ENCODE measurements around the gene COQ7.

COQ7 gene

DNA sequence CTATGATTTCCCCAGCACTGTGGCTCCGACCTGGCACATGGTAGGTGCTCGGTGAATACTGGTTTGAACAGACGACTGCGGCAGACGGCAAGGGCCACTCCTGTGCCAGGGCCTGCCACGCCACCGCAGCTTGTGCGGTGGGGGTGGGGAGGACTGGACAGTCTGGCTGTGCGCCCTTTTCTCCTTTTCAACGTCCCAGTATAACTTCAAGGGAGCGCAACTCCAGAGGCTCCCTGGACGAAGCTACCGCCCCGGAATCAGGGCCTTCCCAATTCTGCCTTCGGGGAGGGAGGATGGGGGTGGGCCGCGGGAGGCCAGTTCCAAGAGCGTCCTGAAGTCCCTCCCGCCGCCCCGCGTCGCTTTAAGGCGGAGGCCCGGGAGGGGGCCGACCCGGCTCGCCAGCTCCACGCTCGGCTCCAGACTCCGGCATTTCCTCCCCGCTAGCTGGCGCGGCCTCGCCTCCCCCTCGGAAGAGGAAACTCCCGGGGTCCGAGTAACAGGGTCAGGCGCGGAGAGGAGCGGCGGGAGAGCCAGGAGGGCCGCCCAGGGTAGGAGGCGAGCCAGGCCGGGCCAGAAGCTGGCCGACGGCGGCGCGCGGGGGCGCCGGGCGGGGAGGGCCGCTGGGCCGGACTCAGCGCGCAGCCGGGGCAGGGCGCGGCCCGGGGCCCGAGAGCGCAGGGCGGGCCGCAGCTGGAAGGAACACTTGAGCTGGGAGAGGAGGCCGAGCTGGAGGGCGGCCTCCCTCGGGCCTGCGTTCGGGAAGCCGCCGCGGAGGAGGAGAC lies 46.4 kb downstream of the COQ7 start, which contains the start of gene ITPRIPL2:
Gene ITPRIPL2, plus strand, starts transcription at position 388 of the 782 bp plus-strand sequence. CDS start 498 bp downstream, outside the sequence.
- peak; percentile 90 for DNase-seq

DNA sequence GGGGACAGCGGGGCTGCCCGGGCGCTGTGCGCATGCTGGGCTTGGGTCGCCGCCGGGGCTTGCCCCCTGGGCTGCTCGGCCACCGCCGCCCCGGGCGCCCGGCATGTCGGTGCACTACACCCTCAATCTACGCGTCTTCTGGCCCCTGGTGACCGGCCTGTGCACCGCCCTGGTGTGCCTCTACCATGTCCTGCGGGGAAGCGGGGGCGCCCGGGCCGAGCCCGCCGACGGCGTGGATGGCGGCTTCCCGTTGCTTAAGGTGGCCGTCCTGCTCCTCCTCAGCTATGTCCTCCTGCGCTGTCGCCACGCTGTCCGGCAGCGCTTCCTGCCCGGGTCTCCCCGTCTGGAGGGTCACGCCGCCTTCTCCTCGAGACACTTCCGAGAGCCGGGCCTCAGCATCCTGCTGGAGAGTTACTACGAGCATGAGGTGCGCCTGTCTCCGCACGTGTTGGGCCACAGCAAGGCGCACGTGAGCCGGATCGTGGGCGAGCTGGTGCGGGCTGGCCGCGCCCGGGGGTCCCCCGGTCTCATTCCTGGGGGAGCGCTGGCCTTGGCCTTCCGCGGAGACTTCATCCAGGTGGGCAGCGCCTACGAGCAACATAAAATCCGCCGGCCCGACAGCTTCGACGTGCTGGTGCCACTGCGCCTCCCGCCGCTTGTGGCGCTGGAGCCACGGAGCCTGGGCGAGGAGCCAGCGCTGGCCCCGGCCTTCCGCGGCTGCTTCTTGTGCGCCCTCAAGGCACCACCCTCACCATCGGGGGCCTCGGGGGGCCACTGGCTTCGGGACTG lies 47.1 kb downstream of the COQ7 start:
- peak; percentile 67 for DNase-seq

DNA sequence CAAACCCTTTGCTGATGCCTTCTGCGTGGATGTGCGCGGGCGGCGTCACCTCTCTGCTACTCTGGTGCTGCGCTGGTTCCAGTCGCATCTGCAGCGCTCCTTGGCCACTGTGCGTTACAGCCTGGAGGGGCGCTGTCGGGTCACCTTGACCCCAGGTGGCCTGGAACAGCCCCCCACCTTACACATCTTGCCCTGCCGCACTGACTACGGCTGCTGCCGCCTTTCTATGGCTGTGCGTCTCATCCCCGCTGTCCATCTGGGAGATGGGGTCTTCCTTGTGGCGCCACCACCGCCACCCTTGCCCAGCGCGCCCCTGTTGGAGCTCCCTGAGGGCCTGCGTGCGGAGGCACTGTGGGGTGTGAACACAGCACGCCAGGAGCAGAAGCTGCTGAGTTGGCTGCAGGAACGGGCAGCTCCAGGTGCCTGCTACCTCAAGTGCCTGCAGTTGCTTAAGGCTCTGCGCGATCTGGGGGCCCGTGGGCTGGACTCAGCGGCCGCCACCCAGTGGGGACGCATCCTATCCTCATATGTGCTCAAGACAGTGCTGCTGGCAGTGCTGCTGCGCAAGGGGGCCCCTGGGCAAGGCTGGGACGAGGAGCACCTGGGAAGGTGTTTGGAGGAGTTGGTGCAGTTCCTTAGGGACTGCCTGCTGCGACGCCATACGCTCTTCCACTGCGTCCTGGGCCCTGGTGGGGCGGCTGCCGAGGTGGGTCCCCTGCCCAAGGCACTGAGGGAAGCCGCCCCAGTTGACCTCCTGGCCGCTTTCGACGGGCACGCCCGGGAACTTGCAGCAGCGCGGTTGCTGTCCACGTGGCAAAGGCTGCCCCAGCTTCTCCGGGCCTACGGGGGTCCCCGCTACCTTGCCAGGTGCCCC lies 48.0 kb downstream of the COQ7 start:
- no peak for DNase-seq

DNA sequence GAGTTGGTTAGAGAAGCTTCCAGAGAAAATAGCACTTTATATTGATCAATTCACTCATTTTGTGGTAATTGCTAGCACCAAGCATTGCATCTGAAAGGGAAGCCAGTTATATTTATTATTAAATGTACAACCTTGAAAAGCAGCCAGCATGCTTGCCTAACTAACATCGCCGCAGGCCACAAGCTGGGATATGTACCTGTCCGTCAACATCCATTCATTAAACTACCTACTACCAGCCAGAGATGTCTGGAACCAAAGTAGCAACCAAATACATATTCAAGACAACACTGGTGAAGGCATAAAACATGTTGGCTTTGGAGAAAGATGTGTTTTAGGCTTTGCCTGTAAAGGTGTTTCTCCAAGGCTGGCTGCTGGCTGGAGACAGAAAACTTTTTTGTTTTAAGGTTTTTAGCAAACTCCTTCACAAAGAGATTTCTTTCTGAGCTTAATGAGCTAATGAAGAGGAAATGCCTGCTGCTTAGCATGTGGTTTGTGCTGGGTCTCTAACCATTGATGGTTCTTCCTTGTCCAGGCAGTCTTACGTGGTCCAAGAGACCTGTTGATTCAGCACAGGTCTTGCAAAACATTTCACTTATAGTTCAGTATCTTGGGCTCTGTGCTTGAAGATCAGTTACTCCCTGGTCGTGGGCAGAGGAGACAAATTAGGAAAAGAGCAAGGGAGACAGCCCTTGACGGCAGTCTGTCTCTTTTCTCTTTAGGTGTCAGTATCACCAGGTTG lies 49.5 kb downstream of the COQ7 start:
- no peak for DNase-seq

DNA sequence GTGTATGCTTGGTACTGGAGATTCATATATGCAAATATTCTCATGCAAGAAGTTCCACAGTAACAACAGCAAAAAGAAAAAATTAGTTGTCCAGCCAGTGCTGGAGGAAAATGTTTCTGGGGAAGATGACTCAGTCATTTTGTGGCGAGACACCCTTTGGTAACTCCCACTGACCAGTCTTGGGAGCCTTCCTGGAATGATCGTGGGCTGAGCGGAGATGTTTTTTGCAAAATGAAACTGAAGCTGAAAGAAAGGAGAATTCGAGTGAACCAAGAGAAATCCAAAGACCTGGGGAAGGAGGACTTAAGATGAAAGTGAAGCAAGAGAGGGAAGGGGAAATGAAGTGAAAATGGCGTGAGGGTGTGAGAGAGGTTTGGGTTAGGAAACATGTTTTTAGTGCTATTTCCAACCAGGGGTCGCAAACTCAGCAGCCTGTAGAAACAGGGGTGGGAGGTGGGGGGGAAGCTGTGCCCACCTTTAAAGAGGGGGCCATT lies 51.6 kb downstream of the COQ7 start:
- DNase-seq = peak; percentile 90

DNA sequence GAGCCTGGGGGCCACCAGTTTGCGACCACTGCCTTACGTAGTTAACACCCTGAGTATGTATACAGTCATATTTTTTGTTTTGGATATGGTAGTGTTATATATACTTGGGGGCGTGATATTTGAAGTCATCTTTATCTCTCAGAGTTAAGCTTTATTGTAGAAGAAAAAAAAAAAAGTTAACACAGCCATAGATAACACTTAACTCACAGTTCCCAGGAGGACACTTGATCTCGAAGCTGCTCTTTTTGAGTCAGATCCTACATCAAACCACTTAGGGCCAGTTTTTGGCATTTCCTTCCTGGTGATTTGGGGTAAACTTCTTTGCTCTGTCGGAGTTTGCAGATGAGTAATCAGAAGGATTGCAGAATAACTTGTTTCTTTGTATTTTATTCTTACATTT lies 52.1 kb downstream of the COQ7 start:
- peak; percentile 70 for DNase-seq

DNA sequence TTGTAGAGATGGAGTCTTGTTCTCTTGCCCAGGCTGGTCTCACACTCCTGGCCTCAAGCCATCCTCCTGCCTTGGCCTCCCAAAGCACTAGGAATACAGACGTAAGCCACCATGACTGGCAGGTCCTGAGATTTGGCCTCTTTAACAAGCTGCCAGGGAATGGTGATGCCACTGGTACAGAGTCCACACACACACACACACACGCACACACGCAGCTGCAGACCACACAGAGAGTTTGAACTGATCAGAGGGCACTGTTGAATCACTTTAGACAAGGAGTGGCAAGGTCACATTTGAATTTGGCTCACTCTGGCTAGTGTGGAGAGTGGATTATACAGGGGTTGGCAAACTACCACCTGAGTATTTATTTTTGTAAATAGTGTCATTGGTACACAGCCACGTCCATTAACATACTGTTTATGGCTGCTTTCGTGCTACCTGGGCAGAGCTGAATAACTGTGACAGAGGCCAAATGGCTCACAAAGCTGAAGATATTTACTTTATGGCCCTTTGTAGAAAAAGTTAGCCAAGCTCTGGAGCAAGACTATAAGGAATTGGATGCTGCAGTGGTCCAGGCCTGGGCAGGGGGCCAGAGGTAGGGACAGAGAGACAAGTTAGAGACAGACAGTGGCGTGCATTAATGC lies 56.2 kb downstream of the COQ7 start:
- DNase-seq = no peak

DNA sequence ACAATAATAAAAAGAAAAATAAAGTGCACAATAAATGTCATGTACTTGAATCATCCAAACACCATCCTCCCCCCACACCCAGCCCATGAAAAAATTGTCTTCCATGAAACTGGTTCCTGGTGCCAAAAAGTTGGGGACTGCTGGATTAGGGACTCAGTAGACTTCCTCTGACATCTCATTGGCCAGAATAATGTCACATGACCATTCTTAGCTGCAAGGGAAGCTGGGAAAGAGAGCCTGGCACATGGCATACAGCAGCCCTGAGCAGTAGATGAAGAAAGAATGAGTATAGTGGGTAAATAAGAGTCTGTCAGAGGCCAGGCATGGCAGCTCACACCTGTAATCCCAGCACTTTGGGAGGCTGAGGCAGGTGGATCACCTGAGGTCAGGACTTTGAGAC lies 58.9 kb downstream of the COQ7 start:
- DNase-seq = no peak

DNA sequence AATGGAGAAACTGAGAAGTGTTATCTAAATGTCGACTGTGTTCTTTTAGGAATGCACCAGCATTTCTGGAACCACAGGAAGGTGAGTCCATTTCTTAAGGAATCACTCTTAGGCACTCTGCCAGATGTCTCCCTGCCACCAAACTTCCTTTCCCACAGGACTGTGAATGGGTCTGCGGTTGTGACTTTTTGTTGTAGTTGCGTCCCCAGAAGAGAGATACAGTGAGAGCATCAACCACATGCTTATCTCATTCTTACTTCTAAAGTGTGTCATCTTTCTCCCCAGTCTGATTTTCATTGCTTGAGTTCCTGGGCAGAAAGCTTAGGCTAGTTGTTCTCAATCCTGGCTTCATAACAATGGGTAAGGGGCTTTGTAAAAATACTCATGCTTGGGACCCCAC lies 59.8 kb downstream of the COQ7 start:
- no peak for DNase-seq

DNA sequence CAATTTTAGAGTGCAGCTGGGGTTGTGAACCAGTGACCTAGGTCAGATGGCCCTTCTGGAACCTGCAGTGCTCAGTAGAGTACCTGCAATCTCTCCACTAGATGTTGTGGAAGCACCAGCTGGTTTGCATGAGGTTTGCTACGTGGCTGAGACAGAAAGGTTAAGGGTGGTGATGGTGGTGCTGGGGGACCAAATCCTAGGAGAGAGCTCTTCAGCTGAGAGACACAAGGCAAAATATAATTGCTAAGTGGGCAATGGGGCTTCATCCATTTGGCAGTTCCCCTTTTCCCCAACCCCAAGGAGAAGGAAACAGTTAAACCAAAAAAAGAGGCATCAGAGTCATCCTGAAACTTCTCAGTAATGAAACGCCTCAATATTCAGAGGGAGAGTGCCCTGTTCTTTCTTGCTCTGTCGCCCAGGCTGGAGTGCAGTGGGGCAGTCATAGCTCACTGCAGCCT lies 60.3 kb downstream of the COQ7 start:
- DNase-seq = no peak

DNA sequence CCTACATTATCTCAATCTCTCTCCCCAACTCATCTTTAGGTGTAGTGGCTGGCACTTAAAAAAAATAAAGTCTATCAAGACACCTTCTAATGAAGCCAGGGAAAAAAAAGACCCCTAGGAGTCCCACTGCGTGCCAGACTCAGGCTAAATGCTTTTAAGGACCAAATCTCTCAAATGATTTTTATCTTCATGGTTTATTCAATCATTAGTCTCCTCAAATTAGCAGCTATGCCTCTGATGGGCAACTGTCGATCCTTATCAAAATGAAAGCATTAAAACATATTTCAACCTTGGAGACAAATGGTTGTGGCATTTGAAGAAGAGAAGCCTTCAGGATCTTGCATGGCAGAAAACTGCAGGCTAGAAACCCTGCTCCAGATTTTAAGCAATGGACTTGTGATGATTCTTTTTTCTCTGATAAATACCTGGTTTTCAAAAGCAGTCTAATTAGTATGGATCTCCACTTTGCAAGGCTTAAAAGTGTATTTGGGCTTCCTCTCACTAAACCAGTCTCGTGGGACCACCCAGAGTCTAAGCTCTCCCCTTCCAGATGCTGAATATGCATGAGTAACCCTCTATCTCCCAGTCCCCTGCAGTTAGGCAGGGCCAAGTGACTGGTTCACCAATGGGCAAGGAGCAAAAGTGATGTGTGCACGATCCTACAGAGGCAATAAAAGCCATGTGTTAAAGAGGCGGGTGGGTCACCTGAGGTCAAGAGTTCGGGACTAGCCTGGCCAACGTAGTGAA lies 61.2 kb downstream of the COQ7 start:
- DNase-seq = no peak

Data from EL (cell line).